GM19023 (cell line): Measurements from ENCODE around the gene UGCG.
"Not testable (repeated sequence)": the region's sequence is repeated elsewhere in the genome, so short reads cannot be mapped to it uniquely, and the experiment has no call there.

ENCODE experiments used
- ATAC-seq: cut with Tn5 transposase; IDR thresholded peaks from one replicate; pipeline ENCODE4 v1.9.1; 2021; ENCODE audit warnings: mild to moderate bottlenecking, moderate library complexity; ENCODE audit not compliant: unreplicated experiment

UGCG gene

GRCh38 chr9:111895996-111896941 lies at the start of gene UGCG:
UGCG (plus strand) TSS chr9:111896814; CDS start chr9:111897216, 402 bp downstream.
- ATAC-seq, result peak; percentile 86

GRCh38 chr9:111851553-111851952 lies 45.1 kb upstream of the UGCG start:
- no peak for ATAC-seq

- no peak for ATAC-seq
Measured at GRCh38 chr9:111852291-111852690, 44.3 kb upstream of the UGCG start.

- ATAC-seq, result no peak
Measured at GRCh38 chr9:111853450-111853827, 43.2 kb upstream of the UGCG start.

- ATAC-seq, result no peak
Measured at GRCh38 chr9:111854799-111855198, 41.8 kb upstream of the UGCG start.

- no peak for ATAC-seq
Measured at GRCh38 chr9:111857555-111858211, 38.9 kb upstream of the UGCG start.

- ATAC-seq, result no peak
Measured at GRCh38 chr9:111860443-111860842, 36.2 kb upstream of the UGCG start.

- ATAC-seq, result no peak
Measured at GRCh38 chr9:111863636-111864035, 33.0 kb upstream of the UGCG start.

- no peak for ATAC-seq
Measured at GRCh38 chr9:111866976-111867375, 29.6 kb upstream of the UGCG start.

- ATAC-seq, result no peak
Measured at GRCh38 chr9:111868475-111868874, 28.1 kb upstream of the UGCG start.

GRCh38 chr9:111870774-111871498 lies 25.7 kb upstream of the UGCG start:
- peak; percentile 66 for ATAC-seq

- no peak for ATAC-seq
Measured at GRCh38 chr9:111871499-111871855, 25.1 kb upstream of the UGCG start.

- ATAC-seq, result no peak
Measured at GRCh38 chr9:111872886-111873285, 23.7 kb upstream of the UGCG start.

GRCh38 chr9:111873901-111874300 lies 22.7 kb upstream of the UGCG start:
- no peak for ATAC-seq

GRCh38 chr9:111874500-111874899 lies 22.1 kb upstream of the UGCG start:
- no peak for ATAC-seq

- ATAC-seq, result not testable (repeated sequence)
Measured at GRCh38 chr9:111875291-111875690, 21.3 kb upstream of the UGCG start.

- not testable (repeated sequence) for ATAC-seq
Measured at GRCh38 chr9:111875691-111876090, 20.9 kb upstream of the UGCG start.

GRCh38 chr9:111876179-111876578 lies 20.4 kb upstream of the UGCG start:
- ATAC-seq, result no peak

- ATAC-seq, result no peak
Measured at GRCh38 chr9:111877420-111877819, 19.2 kb upstream of the UGCG start.

- no peak for ATAC-seq
Measured at GRCh38 chr9:111878946-111879345, 17.7 kb upstream of the UGCG start.

GRCh38 chr9:111886983-111887718 lies 9.5 kb upstream of the UGCG start:
- ATAC-seq, result no peak
